ENCODE results near the gene AWAT2. TPM values are rescaled to one million over a fixed set of nuclear protein-coding genes. Genes with fewer than 3 reads are reported as not detected.
"Not testable (repeated sequence)": the region's sequence is repeated elsewhere in the genome, so short reads cannot be mapped to it uniquely, and the experiment has no call there.

The AWAT2 gene
- total RNA-seq, 2 experiments from 2014 or later: not detected

- H3K4me3 Mint-ChIP-seq: no peak overlapping the region
- ATAC-seq (ENCODE audit: low read depth): no peak
Observed at GRCh38 chrX:70001708-70002341, 47.9 kb downstream of the AWAT2 start.

GRCh38 chrX:70001269-70001668 lies 48.5 kb downstream of the AWAT2 start:
- H3K27ac Mint-ChIP-seq: no peak overlapping the region
- POLR2A ChIA-PET: no interaction called here
- no peak for ATAC-seq (ENCODE audit: low read depth)

More at GRCh38 chrX:70001708-70002341, 47.9 kb downstream of the AWAT2 start:
- H3K9me3 Mint-ChIP-seq: no peaks in the 10 kb centered on the region
- H3K27ac Mint-ChIP-seq: no peak overlapping the region
- POLR2A ChIA-PET: no interaction called here
- no peaks in the 10 kb centered on the region for H3K36me3 Mint-ChIP-seq
- DNase-seq: no peak
- H3K4me1 Mint-ChIP-seq: no peaks in the 10 kb centered on the region
- peaks cover under 1% of the 10 kb centered on the region for H3K27me3 Mint-ChIP-seq

GRCh38 chrX:69998299-69998698 lies 51.4 kb downstream of the AWAT2 start:
- H3K36me3 Mint-ChIP-seq; ATAC-seq (ENCODE audit: low read depth); H3K4me1 Mint-ChIP-seq; H3K27me3 Mint-ChIP-seq; H3K4me3 Mint-ChIP-seq; POLR2A ChIA-PET; DNase-seq; H3K27ac Mint-ChIP-seq; H3K9me3 Mint-ChIP-seq: not testable (repeated sequence)

More at GRCh38 chrX:70001269-70001668, 48.5 kb downstream of the AWAT2 start:
- Mint-ChIP-seq H3K4me1 (no peaks in the 10 kb centered on the region), H3K27me3 (peaks cover 3% of the 10 kb centered on the region), H3K4me3 (no peak overlapping the region), H3K36me3 (no peaks in the 10 kb centered on the region), H3K9me3 (no peaks in the 10 kb centered on the region)
- DNase-seq: no peak

GRCh38 chrX:69996113-69996468 lies 53.6 kb downstream of the AWAT2 start:
- no peak for DNase-seq
- Mint-ChIP-seq H3K27ac (no peak overlapping the region), H3K4me3 (no peak overlapping the region), H3K4me1 (no peaks in the 10 kb centered on the region), H3K27me3 (peaks cover 3% of the 10 kb centered on the region), H3K9me3 (no peaks in the 10 kb centered on the region), H3K36me3 (no peaks in the 10 kb centered on the region)
- POLR2A ChIA-PET: no interaction called here
- ATAC-seq (ENCODE audit: low read depth): no peak

GRCh38 chrX:69995362-69996112 lies 54.2 kb downstream of the AWAT2 start:
- Mint-ChIP-seq H3K4me1 (no peaks in the 10 kb centered on the region), H3K9me3 (no peaks in the 10 kb centered on the region), H3K4me3 (no peak overlapping the region), H3K27me3 (peaks cover 3% of the 10 kb centered on the region), H3K27ac (no peak overlapping the region), H3K36me3 (no peaks in the 10 kb centered on the region)
- DNase-seq: no peak
- no peak for ATAC-seq (ENCODE audit: low read depth)
- POLR2A ChIA-PET: no interaction called here

- H3K4me1 Mint-ChIP-seq: no peaks in the 10 kb centered on the region
- peaks cover 3% of the 10 kb centered on the region for H3K27me3 Mint-ChIP-seq
- no peak for DNase-seq
- no peaks in the 10 kb centered on the region for H3K9me3 Mint-ChIP-seq
- H3K36me3 Mint-ChIP-seq: no peaks in the 10 kb centered on the region
- H3K4me3 Mint-ChIP-seq: no peak overlapping the region
- POLR2A ChIA-PET: no interaction called here
- no peak for ATAC-seq (ENCODE audit: low read depth)
- no peak overlapping the region for H3K27ac Mint-ChIP-seq
Observed at GRCh38 chrX:69993494-69993893, 56.2 kb downstream of the AWAT2 start.

- Mint-ChIP-seq H3K36me3 (no peaks in the 10 kb centered on the region), H3K4me1 (no peaks in the 10 kb centered on the region), H3K27ac (no peak overlapping the region), H3K9me3 (no peaks in the 10 kb centered on the region), H3K27me3 (peaks cover under 1% of the 10 kb centered on the region), H3K4me3 (no peak overlapping the region)
- POLR2A ChIA-PET: no interaction called here
- DNase-seq (no peak), ATAC-seq (ENCODE audit: low read depth) (no peak)
Observed at GRCh38 chrX:69991685-69992084, 58.1 kb downstream of the AWAT2 start.

Small RNA genes within 50 kb of the gene (microRNA-seq; reads per million reads assigned to microRNA genes)
- gene MIR676: 6.3 reads per million

Other genes starting within 250 kb of the AWAT2 start
- not detected for gene OTUD6A, start 12.5 kb upstream of the AWAT2 start, total RNA-seq
- 10 to 100 TPM; 52.8 to 57.8 TPM for gene IGBP1, start 83.5 kb upstream of the AWAT2 start, total RNA-seq
- gene DGAT2L6, start 127.5 kb upstream of the AWAT2 start, total RNA-seq: not detected
- gene AWAT1, start 184.7 kb upstream of the AWAT2 start, total RNA-seq: not detected
- gene P2RY4, start 210.3 kb upstream of the AWAT2 start, total RNA-seq: under 1 TPM in 1 of 2 experiments, not detected in 1; 0.19 TPM
- not detected for gene ARR3, start 218.4 kb upstream of the AWAT2 start, total RNA-seq
- not detected for gene RAB41, start 232.2 kb upstream of the AWAT2 start, total RNA-seq
- gene PDZD11, start 240.0 kb upstream of the AWAT2 start, total RNA-seq: 10 to 100 TPM; 27.0 to 31.2 TPM
- gene KIF4A, start 240.2 kb upstream of the AWAT2 start, total RNA-seq: 10 to 100 TPM; 27.9 to 28.8 TPM

Data from activated naive CD8-positive, alpha-beta T cell treated with anti-CD3 and anti-CD28 coated beads, Interleukin-2, amount 10 ng/mL, durations not matched to agents 7 days and 5 days (primary cell).